Measurements from ENCODE around the gene COPZ2. TPM values are rescaled to one million over a fixed set of nuclear protein-coding genes. Genes with fewer than 3 reads are reported as not detected.

The COPZ2 gene
- total and polyA plus RNA-seq, 9 of the 15 experiments (the other 6 are each of a cell fraction or from before 2014, with no cell fraction given) = 0.22 to 0.49 TPM; not detected in 7

GRCh38 chr17:47999582-47999981, 38.0 kb downstream of the COPZ2 start (continued):
- TF ChIP-seq ZNF592 (IDR thresholded peaks at IDR 0.05) (no peak), RFX5 (IDR thresholded peaks at IDR 0.05; ENCODE audit: low read depth, low read length) (no peak)

GRCh38 chr17:47998044-47998443, 39.6 kb downstream of the COPZ2 start:
- WGBS (ENCODE audit: insufficient coverage, low coverage, missing lambda C conversion rate) = 54% methylated on average over 6 of the region's 7 CpGs

More at GRCh38 chr17:47998044-47998443, 39.6 kb downstream of the COPZ2 start:
- Histone ChIP-seq H4K20me1 (replicated peaks; ENCODE audit: control insufficient read depth, insufficient read depth, low read length) (no peaks in the 10 kb centered on the region), H3K4me3 (no peak overlapping the region), H2AFZ (ENCODE audit: low read depth, low read length) (no peak overlapping the region), H3K79me2 (ENCODE audit: control insufficient read depth, insufficient read depth, low read length) (no peaks in the 10 kb centered on the region), H3K9me1 (ENCODE audit: control insufficient read depth, insufficient read depth, low read length) (no peaks in the 10 kb centered on the region), H3K9me3 (replicated peaks; ENCODE audit: control insufficient read depth, insufficient read depth, low read depth, low read length) (no peaks in the 10 kb centered on the region), H3K9ac (ENCODE audit: insufficient read depth in 1 of 2, low read depth in 2 of 2, low read length in 2 of 2) (no peak overlapping the region), H3K27ac (ENCODE audit: extremely low read depth, low read depth, low read length) (no peak overlapping the region), H3K36me3 (ENCODE audit: control insufficient read depth, insufficient read depth, low read length) (no peaks in the 10 kb centered on the region), H3K27me3 (ENCODE audit: control insufficient read depth in 2 of 2, insufficient read depth in 2 of 2, low read length in 2 of 2) (no peaks in the 10 kb centered on the region), H3K4me2 (ENCODE audit: insufficient read depth, low read length) (no peak overlapping the region), H3K4me1 (replicated peaks in 1 of 2; ENCODE audit: control insufficient read depth in 2 of 2, insufficient read depth in 2 of 2, low read length in 2 of 2) (peaks cover 24 to 30% of the 10 kb centered on the region in 2 experiments)
- no peak for ATAC-seq
- no peak for FAIRE-seq
- DNase-seq (ENCODE audit: extremely low read depth in 1 of 4, low spot score in 3 of 4) = no peak
- ChIA-PET CTCF (ENCODE audit: low intra/inter-chr PET ratio) (no interaction called here), POLR2A (interaction anchor here (1.0 kb wide), 1 partner anchor 10 kb away, joined by 3 read pairs; no protein-coding TSS in a partner anchor)
- TF ChIP-seq KLF1 (tag; IDR thresholded peaks at IDR 0.05) (no peak), TRIM28 (IDR thresholded peaks at IDR 0.05) (no peak), CC2D1A (IDR thresholded peaks at IDR 0.05) (no peak), ELF2 (CRISPR knock-in tag; IDR thresholded peaks at IDR 0.05) (no peak), RBFOX2 (IDR thresholded peaks at IDR 0.05; ENCODE audit: low read depth, low read length) (no peak), NCOA4 (IDR thresholded peaks at IDR 0.05; ENCODE audit: partially characterized antibody) (no peak), SMAD1 (IDR thresholded peaks at IDR 0.05; ENCODE audit: low read depth, low read length, partially characterized antibody) (no peak), JUN (IDR thresholded peaks at IDR 0.05; ENCODE audit: borderline replicate concordance, low read depth, low read length) (no peak), JUN (CRISPR knock-in tag; IDR thresholded peaks at IDR 0.05; ENCODE audit: borderline replicate concordance) (no peak), EP300 (IDR thresholded peaks at IDR 0.05; ENCODE audit: low read length) (no peak)
- intact Hi-C loops (cut with micrococcal nuclease) (no loop called here), in situ Hi-C loops (cut with MboI) (no loop called here)
- BruUV-seq (replicated peaks) = no TSS peak

Data from K562 (cell line).